ENCODE data around the gene UBTF.

UBTF gene

GRCh38 chr17:44219616-44220212, at the start of gene UBTF:
Gene UBTF (minus strand): TSS chr17:44219675. CDS start chr17:44218229, 1,446 bp downstream.
- peak; percentile 70 for DNase-seq

- DNase-seq: no peak
These were observed 49.4 kb upstream of the UBTF start for GRCh38 chr17:44268709-44269534.

- DNase-seq: no peak
These were observed 48.5 kb upstream of the UBTF start, which contains the start of gene SLC4A1 for GRCh38 chr17:44267818-44268490. Gene SLC4A1 (minus strand): TSS chr17:44268135. CDS start chr17:44262866, 5,269 bp downstream.

GRCh38 chr17:44267165-44267455, 47.6 kb upstream of the UBTF start:
- DNase-seq: no peak

- DNase-seq: no peak
These were observed 47.1 kb upstream of the UBTF start for GRCh38 chr17:44266402-44267164.

- no peak for DNase-seq
These were observed 43.9 kb upstream of the UBTF start for GRCh38 chr17:44263345-44263902.

- no peak for DNase-seq
These were observed 43.3 kb upstream of the UBTF start for GRCh38 chr17:44262654-44263225.

- DNase-seq: no peak
These were observed 40.8 kb upstream of the UBTF start for GRCh38 chr17:44260296-44260695.

- DNase-seq: no peak
These were observed 39.4 kb upstream of the UBTF start for GRCh38 chr17:44258811-44259351.

- DNase-seq: no peak
These were observed 38.6 kb upstream of the UBTF start for GRCh38 chr17:44257815-44258760.

- DNase-seq: no peak
These were observed 37.2 kb upstream of the UBTF start for GRCh38 chr17:44256671-44257070.

- no peak for DNase-seq
These were observed 36.4 kb upstream of the UBTF start for GRCh38 chr17:44255915-44256314.

- DNase-seq: no peak
These were observed 35.1 kb upstream of the UBTF start for GRCh38 chr17:44254361-44255095.

- DNase-seq: no peak
These were observed 33.5 kb upstream of the UBTF start for GRCh38 chr17:44253006-44253405.

- DNase-seq: no peak
These were observed 31.6 kb upstream of the UBTF start for GRCh38 chr17:44251062-44251461.

GRCh38 chr17:44249501-44250246, 30.2 kb upstream of the UBTF start:
- DNase-seq: no peak

GRCh38 chr17:44247876-44248736, 28.6 kb upstream of the UBTF start:
- no peak for DNase-seq

- no peak for DNase-seq
These were observed 28.0 kb upstream of the UBTF start for GRCh38 chr17:44247440-44247841.
